ENCODE measurements around the gene TRIM41.

DNA sequence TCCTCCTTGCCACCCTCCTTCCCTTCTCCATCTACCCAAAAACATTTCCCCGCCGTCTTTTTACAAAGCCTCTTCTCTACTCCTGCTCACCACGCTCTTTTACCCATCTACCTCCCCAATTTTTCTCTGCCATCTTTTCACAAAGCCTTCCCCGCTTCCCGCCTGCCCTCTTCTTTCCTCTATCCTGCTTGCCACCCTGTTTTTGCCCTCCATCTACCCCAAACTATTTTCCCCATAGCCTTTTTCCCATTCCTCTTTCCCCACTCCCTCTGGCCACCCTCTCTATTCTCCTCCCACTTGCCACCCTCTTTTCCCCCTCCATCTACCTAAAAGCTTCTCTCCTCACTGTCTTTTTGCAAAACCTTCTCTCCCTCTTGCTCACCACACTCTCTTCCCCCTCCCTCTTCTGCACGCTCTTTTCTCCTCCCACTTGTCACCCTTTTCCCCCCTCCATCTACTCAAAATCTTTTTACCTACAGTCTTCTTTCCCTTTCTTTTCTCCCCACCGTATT is 57.2 kb downstream of the TRIM41 start:
- TF ChIP-seq ZNF660 (tag by site-specific recombination; IDR thresholded peaks at IDR 0.05): no peak
- TF ChIP-seq ZNF837 (tag by site-specific recombination; IDR thresholded peaks at IDR 0.05): no peak
- TF ChIP-seq, protein P1, sequence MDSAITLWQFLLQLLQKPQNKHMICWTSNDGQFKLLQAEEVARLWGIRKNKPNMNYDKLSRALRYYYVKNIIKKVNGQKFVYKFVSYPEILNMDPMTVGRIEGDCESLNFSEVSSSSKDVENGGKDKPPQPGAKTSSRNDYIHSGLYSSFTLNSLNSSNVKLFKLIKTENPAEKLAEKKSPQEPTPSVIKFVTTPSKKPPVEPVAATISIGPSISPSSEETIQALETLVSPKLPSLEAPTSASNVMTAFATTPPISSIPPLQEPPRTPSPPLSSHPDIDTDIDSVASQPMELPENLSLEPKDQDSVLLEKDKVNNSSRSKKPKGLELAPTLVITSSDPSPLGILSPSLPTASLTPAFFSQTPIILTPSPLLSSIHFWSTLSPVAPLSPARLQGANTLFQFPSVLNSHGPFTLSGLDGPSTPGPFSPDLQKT (IDR thresholded peaks at IDR 0.05; ENCODE audit: borderline replicate concordance, low read depth, low read length): no peak
- TF ChIP-seq MYNN (tag by site-specific recombination; IDR thresholded peaks at IDR 0.05; ENCODE audit: borderline replicate concordance): no peak
- TF ChIP-seq, protein P2, sequence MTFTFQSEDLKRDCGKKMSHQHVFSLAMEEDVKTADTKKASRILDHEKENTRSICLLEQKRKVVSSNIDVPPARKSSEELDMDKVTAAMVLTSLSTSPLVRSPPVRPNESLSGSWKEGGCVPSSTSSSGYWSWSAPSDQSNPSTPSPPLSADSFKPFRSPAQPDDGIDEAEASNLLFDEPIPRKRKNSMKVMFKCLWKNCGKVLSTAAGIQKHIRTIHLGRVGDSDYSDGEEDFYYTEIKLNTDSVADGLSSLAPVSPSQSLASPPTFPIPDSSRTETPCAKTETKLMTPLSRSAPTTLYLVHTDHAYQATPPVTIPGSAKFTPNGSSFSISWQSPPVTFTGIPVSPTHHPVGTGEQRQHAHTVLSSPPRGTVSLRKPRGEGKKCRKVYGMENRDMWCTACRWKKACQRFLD (tag by site-specific recombination; IDR thresholded peaks at IDR 0.05): no peak
- TF ChIP-seq, protein P3, sequence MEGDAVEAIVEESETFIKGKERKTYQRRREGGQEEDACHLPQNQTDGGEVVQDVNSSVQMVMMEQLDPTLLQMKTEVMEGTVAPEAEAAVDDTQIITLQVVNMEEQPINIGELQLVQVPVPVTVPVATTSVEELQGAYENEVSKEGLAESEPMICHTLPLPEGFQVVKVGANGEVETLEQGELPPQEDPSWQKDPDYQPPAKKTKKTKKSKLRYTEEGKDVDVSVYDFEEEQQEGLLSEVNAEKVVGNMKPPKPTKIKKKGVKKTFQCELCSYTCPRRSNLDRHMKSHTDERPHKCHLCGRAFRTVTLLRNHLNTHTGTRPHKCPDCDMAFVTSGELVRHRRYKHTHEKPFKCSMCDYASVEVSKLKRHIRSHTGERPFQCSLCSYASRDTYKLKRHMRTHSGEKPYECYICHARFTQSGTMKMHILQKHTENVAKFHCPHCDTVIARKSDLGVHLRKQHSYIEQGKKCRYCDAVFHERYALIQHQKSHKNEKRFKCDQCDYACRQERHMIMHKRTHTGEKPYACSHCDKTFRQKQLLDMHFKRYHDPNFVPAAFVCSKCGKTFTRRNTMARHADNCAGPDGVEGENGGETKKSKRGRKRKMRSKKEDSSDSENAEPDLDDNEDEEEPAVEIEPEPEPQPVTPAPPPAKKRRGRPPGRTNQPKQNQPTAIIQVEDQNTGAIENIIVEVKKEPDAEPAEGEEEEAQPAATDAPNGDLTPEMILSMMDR (tag by site-specific recombination; IDR thresholded peaks at IDR 0.05): no peak
- TF ChIP-seq ZNF558 (tag by site-specific recombination; IDR thresholded peaks at IDR 0.05): no peak
- TF ChIP-seq ZNF624 (tag by site-specific recombination; IDR thresholded peaks at IDR 0.05): no peak
- TF ChIP-seq ZNF423 (tag by site-specific recombination; IDR thresholded peaks at IDR 0.05): no peak
- TF ChIP-seq ZNF146 (tag by site-specific recombination; IDR thresholded peaks at IDR 0.05): no peak
